Gastrocnemius medialis (tissue), 4 donors: ENCODE measurements around the gene IGSF21.

ENCODE experiments used
- CTCF ChIP-seq, 5 experiments: fragments of 450-650 bp in 3 of 5; fragments of 200-600 bp in 2 of 5; sonication (generic) in 2 of 5; IDR thresholded peaks in 4 of 5; conservative IDR thresholded peaks in 1 of 5; 1 replicate in 4 of 5; 2 replicates in 1 of 5; pipeline ENCODE4 v1.5.1; 2016 to 2019; ENCODE audit warnings: antibody characterized with exemption in 5 of 5, mild to moderate bottlenecking in 3 of 5, moderate library complexity in 3 of 5
- POLR2A ChIP-seq, 2 donors: fragments of 450-650 bp; IDR thresholded peaks; one replicate each; pipeline ENCODE4 v1.6.1; 2017; ENCODE audit warnings: antibody characterized with exemption in 2 of 2, mild to moderate bottlenecking in 2 of 2, moderate library complexity in 2 of 2

GRCh38 chr1:18357622-18358230 is 250.1 kb downstream of the IGSF21 start:
- TF ChIP-seq CTCF (IDR thresholded peaks at IDR 0.05 in 4 of 5, conservative IDR thresholded peaks at IDR 0.05 in 1 of 5) (no peak), POLR2A (IDR thresholded peaks at IDR 0.05) (no peak)
